A673 (cell line): ENCODE results near the gene ZBTB47.

ENCODE experiments used
- EZH2 ChIP-seq: fragments of 200-600 bp; sonication (generic); IDR thresholded peaks from 2 replicates; pipeline ENCODE4 v1.6.1; 2017; ENCODE audit warnings: borderline replicate concordance, low read depth, mild to moderate bottlenecking, mixed read lengths, antibody characterized with exemption, low read length; ENCODE audit not compliant: poor library complexity, severe bottlenecking
- TF ChIP-seq, protein P1 (sequence below): fragments of 300-800, 200-600 bp; sonication (generic); conservative IDR thresholded peaks from 2 replicates; pipeline ENCODE4 v1.5.1; 2017; ENCODE audit warnings: low read depth, mild to moderate bottlenecking, antibody characterized with exemption, low read length, moderate library complexity, mixed read lengths

DNA sequence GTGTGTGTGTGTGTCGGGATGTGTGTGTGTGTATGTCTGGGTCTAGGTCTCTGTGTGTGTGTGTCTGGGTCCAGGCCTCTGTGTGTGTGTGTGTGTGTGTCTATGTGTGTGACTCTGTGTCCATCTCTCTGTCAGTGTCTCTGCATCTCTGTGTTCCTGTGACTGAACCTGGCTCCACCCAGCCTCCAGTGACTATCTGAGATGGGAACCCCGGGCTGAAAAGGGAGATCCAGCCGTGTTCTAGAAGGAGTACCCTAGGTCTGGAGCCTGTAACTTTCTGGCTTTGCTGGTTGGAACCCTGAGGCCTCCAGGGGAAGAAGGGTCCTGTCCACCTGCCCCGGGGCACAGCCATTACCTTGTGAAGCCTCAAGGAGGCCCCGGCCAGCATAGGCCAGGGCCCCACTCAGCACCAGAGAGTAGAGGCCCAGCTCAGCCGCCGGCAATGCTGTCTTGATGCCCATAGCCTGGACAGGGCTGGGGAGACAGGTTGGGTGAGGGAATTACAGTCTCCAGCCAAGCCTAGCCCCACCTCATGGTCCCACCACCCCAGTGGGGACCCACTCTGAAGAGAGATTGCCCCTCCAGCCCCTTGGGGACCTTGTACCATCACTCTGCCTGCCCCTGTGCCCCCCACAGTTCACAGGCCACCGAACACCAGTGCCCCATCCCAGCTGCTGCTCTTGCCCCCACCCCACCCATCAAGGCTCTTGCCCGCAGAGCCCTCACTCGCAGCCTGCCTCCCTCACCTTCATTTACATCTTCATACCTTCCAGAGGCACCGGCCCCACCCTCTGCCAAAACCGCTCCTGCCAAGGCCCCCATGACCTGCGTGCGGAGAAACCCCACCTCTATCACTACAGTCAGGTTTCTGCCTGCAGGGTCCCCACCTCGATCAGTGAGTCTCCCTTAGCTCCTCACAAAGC, 47.1 kb downstream of the ZBTB47 start:
- TF ChIP-seq, protein P1, sequence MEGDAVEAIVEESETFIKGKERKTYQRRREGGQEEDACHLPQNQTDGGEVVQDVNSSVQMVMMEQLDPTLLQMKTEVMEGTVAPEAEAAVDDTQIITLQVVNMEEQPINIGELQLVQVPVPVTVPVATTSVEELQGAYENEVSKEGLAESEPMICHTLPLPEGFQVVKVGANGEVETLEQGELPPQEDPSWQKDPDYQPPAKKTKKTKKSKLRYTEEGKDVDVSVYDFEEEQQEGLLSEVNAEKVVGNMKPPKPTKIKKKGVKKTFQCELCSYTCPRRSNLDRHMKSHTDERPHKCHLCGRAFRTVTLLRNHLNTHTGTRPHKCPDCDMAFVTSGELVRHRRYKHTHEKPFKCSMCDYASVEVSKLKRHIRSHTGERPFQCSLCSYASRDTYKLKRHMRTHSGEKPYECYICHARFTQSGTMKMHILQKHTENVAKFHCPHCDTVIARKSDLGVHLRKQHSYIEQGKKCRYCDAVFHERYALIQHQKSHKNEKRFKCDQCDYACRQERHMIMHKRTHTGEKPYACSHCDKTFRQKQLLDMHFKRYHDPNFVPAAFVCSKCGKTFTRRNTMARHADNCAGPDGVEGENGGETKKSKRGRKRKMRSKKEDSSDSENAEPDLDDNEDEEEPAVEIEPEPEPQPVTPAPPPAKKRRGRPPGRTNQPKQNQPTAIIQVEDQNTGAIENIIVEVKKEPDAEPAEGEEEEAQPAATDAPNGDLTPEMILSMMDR, result no peak
- TF ChIP-seq EZH2, result no peak
